Activated CD8-positive, alpha-beta memory T cell treated with anti-CD3 and anti-CD28 coated beads, Interleukin-2, amount 50 U/mL, for 4 hours (primary cell): ENCODE results near the gene MDFI.

ENCODE experiments used
- DNase-seq: peaks from one replicate; pipeline ENCODE4 v3.0.0-alpha.2; 2020

Gene MDFI, protein sequence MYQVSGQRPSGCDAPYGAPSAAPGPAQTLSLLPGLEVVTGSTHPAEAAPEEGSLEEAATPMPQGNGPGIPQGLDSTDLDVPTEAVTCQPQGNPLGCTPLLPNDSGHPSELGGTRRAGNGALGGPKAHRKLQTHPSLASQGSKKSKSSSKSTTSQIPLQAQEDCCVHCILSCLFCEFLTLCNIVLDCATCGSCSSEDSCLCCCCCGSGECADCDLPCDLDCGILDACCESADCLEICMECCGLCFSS

GRCh38 chr6:41638002-41638934, at the start of gene MDFI:
Gene MDFI, plus strand, starts transcription at chr6:41638468. Its CDS starts 282 bp downstream, at chr6:41638750.
- DNase-seq = no peak

DNA sequence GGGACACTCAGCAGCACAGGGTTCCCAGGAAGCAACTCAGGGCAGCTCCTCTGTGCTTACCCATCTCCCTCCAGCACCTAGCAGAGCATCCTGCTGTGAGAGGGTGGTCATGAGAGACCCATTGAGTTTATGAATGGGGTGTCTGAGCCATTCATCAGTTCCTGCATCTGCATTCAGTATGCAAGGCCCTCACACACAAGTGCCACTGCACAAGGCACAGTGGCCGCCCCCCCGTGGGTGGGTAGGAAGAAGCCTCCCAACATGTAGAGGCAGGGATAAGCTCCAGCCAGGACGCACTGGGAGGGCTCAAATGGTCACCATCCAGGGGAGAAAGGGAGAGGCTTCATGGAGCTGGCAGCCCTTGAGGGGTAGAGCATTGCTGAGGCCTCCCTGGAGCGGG, 49.0 kb upstream of the MDFI start:
- no peak for DNase-seq

GRCh38 chr6:41589636-41590622, 48.3 kb upstream of the MDFI start:
- DNase-seq = no peak

- no peak for DNase-seq
These were observed 47.1 kb upstream of the MDFI start for GRCh38 chr6:41591122-41591521.

DNA sequence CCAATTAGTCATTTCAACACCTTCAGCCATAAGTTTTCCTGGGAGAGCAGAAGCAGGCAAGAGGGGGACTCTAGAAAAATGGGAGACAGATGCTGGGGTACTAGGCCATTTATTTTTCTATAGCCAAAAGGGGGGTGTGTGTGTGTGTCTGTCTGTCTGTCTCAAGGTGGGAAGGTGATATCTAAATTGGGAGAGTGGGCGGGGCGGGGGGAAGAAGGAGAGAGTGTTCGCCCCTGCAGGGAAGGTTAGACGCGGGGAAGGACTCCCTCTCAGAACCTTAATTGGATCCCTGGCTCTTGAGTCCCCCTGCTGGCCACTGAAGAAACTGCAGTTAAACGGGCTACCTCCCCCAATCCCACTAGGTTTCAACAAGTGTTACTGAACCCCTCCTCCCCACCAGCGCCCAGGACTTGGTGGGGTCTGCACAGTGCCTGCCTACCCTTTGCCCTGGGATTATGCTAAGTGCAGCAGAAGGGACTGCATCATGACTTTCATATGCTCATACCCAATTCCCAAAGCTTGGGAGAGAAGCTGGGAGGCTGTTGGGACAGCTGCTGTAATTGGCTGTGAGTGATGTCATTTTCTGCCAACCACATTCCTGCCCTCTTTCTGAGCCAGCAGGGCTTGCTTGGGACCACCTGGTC, 46.3 kb upstream of the MDFI start:
- peak; percentile 85 for DNase-seq

DNA sequence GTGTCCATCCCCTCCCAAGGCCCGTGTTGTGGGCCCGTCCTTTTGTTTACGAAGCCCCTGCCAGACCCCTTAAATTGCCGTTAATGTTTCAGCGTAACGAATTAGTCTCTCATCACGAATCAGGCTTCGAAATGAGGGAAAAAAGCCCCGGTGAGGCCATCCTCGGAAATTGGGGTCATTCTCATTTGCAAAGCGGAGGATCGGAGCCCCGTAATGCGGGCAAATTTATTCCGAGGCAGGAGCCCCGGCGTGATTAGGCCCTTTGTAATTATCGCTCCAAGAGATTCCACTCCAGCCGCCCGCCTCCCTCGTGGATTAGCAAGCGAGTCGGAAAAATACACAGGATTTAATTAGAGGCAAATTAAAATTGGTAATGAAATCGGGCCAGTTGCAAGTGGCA, 44.9 kb upstream of the MDFI start:
- DNase-seq = no peak

- DNase-seq = no peak
These were observed 44.4 kb upstream of the MDFI start for GRCh38 chr6:41593839-41594238.

- DNase-seq = no peak
These were observed 43.9 kb upstream of the MDFI start for GRCh38 chr6:41594326-41594725.

- no peak for DNase-seq
These were observed 43.5 kb upstream of the MDFI start for GRCh38 chr6:41594766-41595165.

DNA sequence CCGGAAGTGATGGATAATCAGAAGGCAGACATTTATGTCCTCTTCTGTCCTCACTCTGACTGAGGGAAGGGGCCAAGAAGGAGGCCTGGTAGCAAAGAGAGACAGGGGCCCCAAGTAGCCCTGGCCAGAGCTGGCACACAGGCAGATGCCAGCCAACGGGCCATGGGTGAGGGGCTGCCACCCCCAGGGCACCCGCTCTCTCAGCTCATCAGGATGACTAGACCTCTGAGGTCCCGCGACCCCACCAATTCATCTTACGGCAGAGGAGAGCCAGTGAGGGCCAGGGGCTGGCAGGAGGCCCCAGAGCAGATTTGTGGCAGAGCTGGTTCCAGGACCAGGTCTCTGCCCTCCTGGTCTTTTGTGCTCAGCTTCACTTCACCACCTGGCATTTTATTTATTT, 43.1 kb upstream of the MDFI start:
- no peak for DNase-seq

DNA sequence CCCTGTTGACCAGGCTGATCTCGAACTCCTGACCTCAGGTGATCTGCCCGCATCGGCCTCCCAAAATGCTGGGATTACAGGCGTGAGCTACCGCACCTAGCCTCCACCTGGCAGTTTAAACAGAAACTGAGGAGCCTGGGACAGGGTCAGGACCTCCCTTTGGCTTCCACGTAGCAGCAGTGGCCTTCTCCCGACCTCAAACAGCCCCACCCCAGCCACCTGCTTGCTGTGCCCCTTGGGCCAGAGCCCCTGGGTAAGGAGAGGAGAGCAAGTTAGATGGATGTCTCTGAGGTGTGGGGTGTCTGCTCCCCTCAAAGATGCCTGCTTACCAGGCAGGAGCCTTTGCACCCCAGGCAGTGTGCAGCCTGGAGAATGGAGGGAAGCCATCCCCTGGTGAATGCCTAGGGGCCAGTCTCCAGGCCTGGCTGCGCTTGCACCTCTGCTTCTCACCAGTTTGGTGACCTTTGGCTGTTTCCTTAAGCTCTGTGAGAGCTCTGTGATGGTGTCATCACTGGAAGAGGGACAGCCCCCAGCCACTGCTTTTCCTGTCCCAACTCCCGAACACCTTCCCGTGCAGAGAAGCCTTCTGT, 42.1 kb upstream of the MDFI start:
- no peak for DNase-seq

GRCh38 chr6:41596807-41597206, 41.5 kb upstream of the MDFI start:
- DNase-seq = no peak

- no peak for DNase-seq
These were observed 40.8 kb upstream of the MDFI start for GRCh38 chr6:41597246-41598000.

- no peak for DNase-seq
These were observed 39.6 kb upstream of the MDFI start for GRCh38 chr6:41598670-41599014.

GRCh38 chr6:41599015-41599851, 39.0 kb upstream of the MDFI start:
- no peak for DNase-seq

GRCh38 chr6:41599852-41600445, 38.3 kb upstream of the MDFI start:
- no peak for DNase-seq

DNA sequence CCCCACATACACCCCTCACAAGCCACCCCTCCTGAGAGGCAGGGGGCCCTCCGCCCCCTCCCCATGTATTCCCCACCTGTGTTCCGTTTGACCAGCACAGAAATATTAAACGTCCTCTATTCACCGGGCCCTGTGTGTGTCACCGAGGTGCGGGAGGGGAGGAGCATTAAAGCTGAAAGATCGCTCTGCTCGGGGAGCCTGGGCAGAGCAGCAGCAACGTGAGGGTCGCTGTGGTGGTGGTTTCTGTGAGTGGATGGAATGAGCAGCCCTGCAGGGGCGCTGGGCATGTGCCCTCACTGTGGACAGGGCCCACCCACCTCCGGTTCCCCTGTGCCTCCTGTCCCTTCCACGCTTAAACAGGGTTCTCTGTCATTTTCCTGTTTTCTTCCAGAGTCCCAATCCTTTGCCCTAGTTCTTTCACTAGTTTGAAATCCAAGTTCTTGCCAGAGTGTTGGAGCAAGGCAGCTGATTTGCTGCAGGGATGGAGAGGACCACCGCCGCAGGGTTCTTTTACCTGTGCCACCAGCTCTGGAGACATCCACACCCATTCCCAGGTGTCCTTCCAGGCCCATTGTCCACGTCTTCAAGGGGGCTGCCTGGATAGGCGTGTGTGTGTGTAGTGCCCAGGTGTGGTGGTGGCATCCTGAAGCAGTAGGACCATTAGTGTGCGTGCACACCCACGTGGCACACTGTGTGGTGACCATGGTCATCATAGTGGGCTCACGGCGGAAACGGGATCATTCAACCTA, 37.6 kb upstream of the MDFI start:
- no peak for DNase-seq

GRCh38 chr6:41601248-41601549, 37.1 kb upstream of the MDFI start:
- no peak for DNase-seq

DNA sequence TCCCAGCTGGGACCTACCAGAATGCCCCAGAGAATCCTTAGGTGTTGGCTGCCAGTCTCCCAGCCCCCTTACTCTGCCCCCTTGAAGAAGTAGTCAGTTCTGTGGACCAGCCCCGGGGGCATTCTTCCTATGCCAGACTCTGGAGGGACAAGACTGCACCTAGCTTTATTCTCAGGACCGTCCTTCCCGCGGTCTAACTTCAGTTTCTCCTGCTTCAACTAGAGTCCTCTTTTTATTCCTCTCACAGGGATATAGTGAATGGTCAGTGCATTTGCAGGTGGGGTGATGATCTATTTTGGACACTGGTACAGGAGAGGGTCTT, 35.9 kb upstream of the MDFI start:
- DNase-seq = no peak
